Chondrocyte (in vitro differentiated cells): Measurements from ENCODE around the gene ACOT6. TPM values are rescaled to one million over a fixed set of nuclear protein-coding genes. Genes with fewer than 3 reads are reported as not detected.

Source experiments
- DNase-seq: peaks from one replicate; pipeline ENCODE4 v3.0.0; 2021; ENCODE audit warnings: mixed read lengths, low spot score
- H3K27ac Mint-ChIP-seq: one replicate; pipeline ENCODE4 v1.8.0; 2021; ENCODE audit warnings: mild to moderate bottlenecking, moderate library complexity, mixed read lengths; ENCODE audit not compliant: unreplicated experiment
- H3K27me3 Mint-ChIP-seq: 2 replicates; pipeline ENCODE4 v1.8.0; 2021; ENCODE audit warnings: low read depth, mixed read lengths
- H3K36me3 Mint-ChIP-seq: 2 replicates; pipeline ENCODE4 v1.8.0; 2021; ENCODE audit warnings: low read depth, mixed read lengths
- H3K4me1 Mint-ChIP-seq: 2 replicates; pipeline ENCODE4 v1.8.0; 2021; ENCODE audit warnings: low read depth, mild to moderate bottlenecking, mixed read lengths
- H3K4me3 Mint-ChIP-seq: one replicate; pipeline ENCODE4 v1.8.0; 2021; ENCODE audit warnings: mild to moderate bottlenecking, moderate library complexity, mixed read lengths; ENCODE audit not compliant: unreplicated experiment
- H3K9me3 Mint-ChIP-seq: 2 replicates; pipeline ENCODE4 v1.8.0; 2021; ENCODE audit warnings: low read depth, mixed read lengths
- total RNA-seq: library from RNA; stranded (reverse); gene quantifications from 3 replicates; pipeline ENCODE4 v1.2.1, GENCODE V29; 2021
- TF ChIP-seq, protein P1 (sequence below): fragments of 200-600 bp; sonication (generic); IDR thresholded peaks from 2 replicates; pipeline ENCODE4 v1.5.0; 2021; ENCODE audit warnings: antibody characterized with exemption, mild to moderate bottlenecking, moderate library complexity

Gene ACOT6
- total RNA-seq, 1 donor from 2014 or later: not detected

DNA sequence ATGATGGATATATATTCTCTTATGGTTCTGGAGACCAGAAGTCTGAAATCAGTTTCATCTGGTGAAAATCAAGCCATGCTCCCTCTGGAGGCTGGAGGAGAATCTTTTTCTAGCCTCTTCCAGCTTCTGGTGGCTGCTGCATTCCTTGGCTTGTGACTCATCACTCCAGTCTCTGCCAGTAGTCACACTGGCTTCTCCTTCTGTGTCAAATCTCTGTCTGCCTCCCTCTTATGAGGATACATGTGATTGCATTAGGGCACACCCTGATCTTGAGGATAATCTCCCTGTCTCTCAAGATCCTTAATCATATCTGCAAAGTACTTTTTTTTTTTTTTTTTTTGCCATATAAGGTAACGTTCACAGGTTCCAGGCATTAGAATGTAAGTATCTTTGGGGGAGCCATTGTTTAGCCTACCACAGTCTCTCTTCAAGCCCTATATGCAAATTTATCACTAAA, 50.2 kb downstream of the ACOT6 start:
- H3K27ac Mint-ChIP-seq: peak overlapping the region; percentile 66

DNA sequence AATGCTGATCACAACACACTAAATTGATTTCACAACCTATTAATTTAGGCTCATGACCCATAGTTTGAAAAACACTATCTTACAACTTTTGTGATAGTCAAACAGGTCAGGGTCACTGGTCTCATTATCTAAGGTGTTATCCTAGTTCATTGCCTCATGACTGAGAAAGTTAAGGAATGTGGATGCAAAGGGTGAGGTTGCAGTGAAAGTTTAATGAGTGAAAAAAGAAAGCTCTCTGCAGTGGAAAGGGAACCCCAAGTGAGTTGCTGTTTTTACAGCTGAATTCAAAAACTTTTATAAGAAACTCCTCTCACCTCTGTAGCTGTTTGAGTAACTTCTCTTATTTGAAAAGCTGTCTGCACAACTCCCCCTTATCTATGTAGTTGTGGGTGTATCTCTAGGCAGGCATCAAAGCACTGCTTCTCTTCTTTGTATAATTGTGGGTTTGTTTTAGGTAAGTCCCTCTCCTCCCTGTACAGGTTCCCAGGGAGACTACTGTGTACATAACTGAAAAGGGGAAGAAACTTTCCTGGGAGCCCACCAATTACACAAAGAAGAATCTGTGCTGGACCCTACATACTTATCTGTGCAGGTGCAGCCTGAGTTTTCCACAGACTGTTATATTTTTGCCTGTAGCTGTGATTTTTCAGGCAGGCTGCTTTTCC, 51.4 kb downstream of the ACOT6 start:
- peaks cover 13% of the 10 kb centered on the region for H3K4me1 Mint-ChIP-seq
- H3K27ac Mint-ChIP-seq: no peak overlapping the region
- peaks cover 11% of the 10 kb centered on the region for H3K36me3 Mint-ChIP-seq
- H3K9me3 Mint-ChIP-seq: peaks cover 7% of the 10 kb centered on the region
- H3K27me3 Mint-ChIP-seq: no peaks in the 10 kb centered on the region
- no peak overlapping the region for H3K4me3 Mint-ChIP-seq
- DNase-seq: no peak
- TF ChIP-seq, protein P1, sequence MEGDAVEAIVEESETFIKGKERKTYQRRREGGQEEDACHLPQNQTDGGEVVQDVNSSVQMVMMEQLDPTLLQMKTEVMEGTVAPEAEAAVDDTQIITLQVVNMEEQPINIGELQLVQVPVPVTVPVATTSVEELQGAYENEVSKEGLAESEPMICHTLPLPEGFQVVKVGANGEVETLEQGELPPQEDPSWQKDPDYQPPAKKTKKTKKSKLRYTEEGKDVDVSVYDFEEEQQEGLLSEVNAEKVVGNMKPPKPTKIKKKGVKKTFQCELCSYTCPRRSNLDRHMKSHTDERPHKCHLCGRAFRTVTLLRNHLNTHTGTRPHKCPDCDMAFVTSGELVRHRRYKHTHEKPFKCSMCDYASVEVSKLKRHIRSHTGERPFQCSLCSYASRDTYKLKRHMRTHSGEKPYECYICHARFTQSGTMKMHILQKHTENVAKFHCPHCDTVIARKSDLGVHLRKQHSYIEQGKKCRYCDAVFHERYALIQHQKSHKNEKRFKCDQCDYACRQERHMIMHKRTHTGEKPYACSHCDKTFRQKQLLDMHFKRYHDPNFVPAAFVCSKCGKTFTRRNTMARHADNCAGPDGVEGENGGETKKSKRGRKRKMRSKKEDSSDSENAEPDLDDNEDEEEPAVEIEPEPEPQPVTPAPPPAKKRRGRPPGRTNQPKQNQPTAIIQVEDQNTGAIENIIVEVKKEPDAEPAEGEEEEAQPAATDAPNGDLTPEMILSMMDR: no peak

More for the DNA sequence above, 50.2 kb downstream of the ACOT6 start:
- TF ChIP-seq, protein P1: peak; percentile 75
- Mint-ChIP-seq H3K9me3 (peaks cover 7% of the 10 kb centered on the region), H3K27me3 (no peaks in the 10 kb centered on the region), H3K4me1 (peaks cover 13% of the 10 kb centered on the region), H3K36me3 (peaks cover 11% of the 10 kb centered on the region), H3K4me3 (no peak overlapping the region)
- no peak for DNase-seq

DNA sequence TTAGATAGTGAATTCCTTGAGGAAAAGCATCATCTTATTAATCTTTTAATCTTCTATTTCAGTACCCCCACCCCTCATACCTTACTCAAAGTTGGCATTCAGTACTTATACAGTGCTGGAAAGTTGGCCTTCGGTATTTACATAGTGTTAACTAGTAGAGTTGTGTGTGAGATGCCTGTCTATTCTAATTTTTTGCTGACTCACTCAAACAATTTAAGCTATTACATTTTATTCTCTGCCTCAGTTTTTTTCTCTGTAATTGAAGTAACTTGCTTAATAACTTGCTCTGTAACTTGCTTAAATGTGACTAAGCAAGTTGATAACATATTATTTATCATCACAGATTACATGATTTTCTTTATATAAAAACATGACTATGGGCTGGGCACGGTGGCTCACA, 52.8 kb downstream of the ACOT6 start:
- H3K27me3 Mint-ChIP-seq: no peaks in the 10 kb centered on the region

DNA sequence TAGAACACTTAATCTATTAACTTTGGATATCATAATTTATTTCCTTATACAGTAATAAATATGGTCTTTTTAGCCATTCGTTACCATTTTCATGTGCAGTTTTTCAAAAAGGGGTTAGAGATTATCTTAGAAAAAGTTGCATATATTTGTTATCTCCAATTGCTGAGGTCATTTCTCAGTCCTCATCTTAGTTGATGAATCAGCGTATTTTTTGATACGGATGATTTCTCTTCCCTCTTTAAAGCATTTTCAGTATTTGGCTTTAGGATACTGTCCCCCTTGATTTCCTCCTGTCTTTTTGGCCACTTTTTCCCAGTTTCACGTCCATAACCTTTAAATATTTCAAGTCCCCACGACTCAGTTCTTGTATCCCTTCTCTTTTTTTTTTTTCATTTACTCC, 54.3 kb downstream of the ACOT6 start:
- TF ChIP-seq, protein P1: no peak
- DNase-seq: no peak
- no peak overlapping the region for H3K27ac Mint-ChIP-seq
- H3K4me1 Mint-ChIP-seq: peaks cover 13% of the 10 kb centered on the region
- H3K36me3 Mint-ChIP-seq: peaks cover 13% of the 10 kb centered on the region
- H3K4me3 Mint-ChIP-seq: no peak overlapping the region
- peaks cover 7% of the 10 kb centered on the region for H3K9me3 Mint-ChIP-seq
- H3K27me3 Mint-ChIP-seq: no peaks in the 10 kb centered on the region

More for the DNA sequence above, 52.8 kb downstream of the ACOT6 start:
- DNase-seq: no peak
- Mint-ChIP-seq H3K4me1 (peaks cover 13% of the 10 kb centered on the region), H3K9me3 (peaks cover 7% of the 10 kb centered on the region), H3K27ac (no peak overlapping the region), H3K4me3 (no peak overlapping the region), H3K36me3 (peaks cover 13% of the 10 kb centered on the region)
- TF ChIP-seq, protein P1: no peak

DNA sequence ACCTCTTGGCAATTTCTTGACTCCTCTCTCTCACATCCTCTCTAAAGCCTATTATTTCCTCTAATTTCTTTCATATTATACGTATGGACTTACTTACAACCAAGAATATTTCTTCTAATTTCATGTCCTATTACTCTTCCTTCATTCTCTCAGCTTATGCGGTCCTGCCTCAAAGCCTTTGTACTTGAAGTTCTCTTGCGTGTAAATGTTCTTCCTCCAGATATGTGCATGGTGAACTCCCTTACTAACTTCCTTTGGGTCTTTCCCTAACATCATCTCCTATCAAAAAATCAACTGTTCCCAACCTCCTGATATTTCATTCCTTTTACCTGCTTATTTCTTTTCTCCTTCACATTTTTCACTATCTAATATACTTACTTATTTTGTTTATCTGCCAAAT, 55.5 kb downstream of the ACOT6 start:
- Mint-ChIP-seq H3K27ac (peak overlapping the region; percentile 17), H3K4me3 (no peak overlapping the region), H3K4me1 (peaks cover 6% of the 10 kb centered on the region), H3K36me3 (peaks cover 7% of the 10 kb centered on the region), H3K27me3 (no peaks in the 10 kb centered on the region), H3K9me3 (peaks cover under 1% of the 10 kb centered on the region)
- no peak for DNase-seq
- TF ChIP-seq, protein P1: no peak

Other genes starting within 250 kb of the ACOT6 start
- gene NUMB, start 154.0 kb upstream of the ACOT6 start, total RNA-seq: 59.2 to 60.9 TPM (median 60.7 TPM) in 3 replicates
- gene RIOX1, start 121.6 kb upstream of the ACOT6 start, total RNA-seq: 12.4 to 13.1 TPM (median 12.9 TPM) in 3 replicates
- 12.0 to 15.7 TPM (median 14.8 TPM) in 3 replicates for gene ACOT1, start 75.4 kb upstream of the ACOT6 start, total RNA-seq
- gene HEATR4, start 53.6 kb upstream of the ACOT6 start, total RNA-seq: 0.27 TPM in 1 of 3 replicates, not detected in the others
- gene ACOT2, start 43.3 kb upstream of the ACOT6 start, total RNA-seq: 38.0 to 48.5 TPM (median 46.4 TPM) in 3 replicates
- gene ACOT4, start 20.6 kb upstream of the ACOT6 start, total RNA-seq: 1.4 to 4.3 TPM (median 4.0 TPM) in 3 replicates
- 13.3 to 23.0 TPM (median 15.2 TPM) in 3 replicates for gene DNAL1, start 32.5 kb downstream of the ACOT6 start, total RNA-seq
- 72.0 to 85.2 TPM (median 72.1 TPM) in 3 replicates for gene PNMA1, start 101.9 kb downstream of the ACOT6 start, total RNA-seq
- gene PTGR2, start 239.3 kb downstream of the ACOT6 start, total RNA-seq: 2.1 to 4.0 TPM (median 2.8 TPM) in 3 replicates